Esophagus (tissue), 2 donors: ENCODE results near the gene PPCS. TPM values are rescaled to one million over a fixed set of nuclear protein-coding genes. Genes with fewer than 3 reads are reported as not detected.

Source experiments
- H3K27ac ChIP-seq, 2 donors: one replicate each; pipeline ENCODE4 v1.5.1; 2013; ENCODE audit warnings: low read depth in 2 of 2, mild to moderate bottlenecking in 2 of 2, inconsistent platforms in 1 of 2, low read length in 1 of 2, moderate library complexity in 1 of 2
- H3K27me3 ChIP-seq, 2 donors: one replicate each; pipeline ENCODE4 v1.6.1; 2013; ENCODE audit warnings: low read length in 2 of 2, control low read depth in 1 of 2, mild to moderate bottlenecking in 1 of 2; ENCODE audit not compliant: insufficient read depth in 2 of 2, control insufficient read depth in 1 of 2
- H3K36me3 ChIP-seq, 2 donors: one replicate each; pipeline ENCODE4 v1.6.1; 2013; ENCODE audit warnings: low read length in 1 of 2; ENCODE audit not compliant: control insufficient read depth in 2 of 2, insufficient read depth in 2 of 2
- H3K4me1 ChIP-seq, 2 donors: one replicate each; pipeline ENCODE4 v1.6.1; 2013; ENCODE audit warnings: low read length in 1 of 2; ENCODE audit not compliant: control insufficient read depth in 2 of 2, insufficient read depth in 2 of 2
- H3K4me3 ChIP-seq, 2 donors: one replicate each; pipeline ENCODE4 v1.5.1; 2013; ENCODE audit warnings: low read length in 2 of 2, mild to moderate bottlenecking in 2 of 2, low read depth in 1 of 2, moderate library complexity in 1 of 2
- H3K9me3 ChIP-seq, 2 donors: one replicate each; pipeline ENCODE4 v1.6.1; 2013; ENCODE audit warnings: mild to moderate bottlenecking in 2 of 2, low read depth in 1 of 2, low read length in 1 of 2, moderate library complexity in 1 of 2; ENCODE audit not compliant: control insufficient read depth in 2 of 2, insufficient read depth in 1 of 2
- WGBS, 2 donors: extraction: QIAGEN DNeasy Blood & Tissue Kit; methylation state at CpG; one replicate each; pipeline ENCODE4 v1.1.7; 2013; 5-methylcytosine and 5-hydroxymethylcytosine counted together
- polyA plus RNA-seq, 2 donors: library from polyadenylated mRNA; stranded (reverse); fragments of 200-250 nt; gene quantifications; one replicate each; pipeline ENCODE4 v1.2.3, GENCODE V29; 2013
- donor health status: healthy with polysubstance abuse.
- donor health status: Bipolar disorder and iron deficiency.

Gene PPCS
- 100 to 1,000 TPM in 1 of 2 donors, 10 to 100 TPM in 1; 68.4 to 157 TPM for polyA plus RNA-seq

GRCh38 chr1:42456010-42456753 lies at the start of gene PPCS, which contains the start of gene ZMYND12:
TSS of gene PPCS (plus strand) at chr1:42456543. CDS start at chr1:42456566, 23 bp downstream.
TSS of gene ZMYND12 (minus strand) at chr1:42456022. CDS start at chr1:42455997, 25 bp downstream.
- H3K36me3 ChIP-seq = peaks cover 3 to 8% of the 10 kb centered on the region in 2 donors
- H3K4me1 ChIP-seq = peaks cover 0 to 3% of the 10 kb centered on the region in 2 donors
- H3K4me3 ChIP-seq = peak within 1 kb of the TSS; percentile 85 to 89
- no peaks in the 10 kb centered on the region for H3K27me3 ChIP-seq
- no peaks in the 10 kb centered on the region for H3K9me3 ChIP-seq
- peak within 1 kb of the TSS; percentile 92 to 97 for H3K27ac ChIP-seq
- WGBS, 2 donors = 0 to 1% methylated on average over 66 of the region's 66 CpGs

DNA sequence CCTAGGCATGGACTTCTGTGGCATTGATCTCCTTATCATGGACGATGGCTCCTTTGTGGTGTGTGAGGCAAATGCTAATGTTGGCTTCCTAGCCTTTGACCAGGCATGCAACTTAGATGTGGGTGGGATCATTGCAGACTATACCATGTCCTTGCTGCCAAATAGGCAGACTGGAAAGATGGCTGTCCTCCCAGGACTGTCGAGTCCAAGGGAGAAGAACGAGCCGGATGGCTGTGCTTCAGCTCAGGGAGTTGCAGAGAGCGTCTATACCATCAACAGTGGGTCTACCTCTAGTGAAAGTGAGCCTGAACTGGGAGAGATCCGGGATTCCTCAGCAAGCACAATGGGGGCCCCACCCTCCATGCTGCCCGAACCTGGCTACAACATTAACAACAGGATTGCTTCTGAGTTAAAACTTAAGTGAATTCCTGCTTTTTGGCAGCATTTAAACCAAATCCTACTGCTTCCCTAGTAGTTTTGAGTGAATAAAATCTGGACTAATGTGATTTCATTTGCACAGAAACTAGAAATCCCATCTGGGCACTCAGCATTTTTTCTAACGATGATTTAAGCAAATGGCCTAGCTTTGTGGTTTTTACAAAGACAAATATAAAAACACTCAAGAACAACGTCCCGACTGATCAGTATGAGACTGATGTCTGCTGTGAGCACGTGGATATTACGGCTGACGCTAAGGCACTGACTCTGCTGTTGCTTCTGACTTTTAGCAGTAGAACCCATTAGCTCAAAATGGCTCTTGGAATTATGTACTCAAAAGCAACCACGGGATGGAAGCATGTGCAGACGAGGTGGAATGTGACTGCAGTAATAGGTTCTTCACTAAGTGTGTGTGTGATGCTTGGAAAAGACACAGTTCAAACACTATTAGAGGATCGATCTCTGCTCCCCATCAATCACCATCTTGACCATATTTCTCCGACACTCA lies 41.5 kb upstream of the PPCS start:
- Histone ChIP-seq H3K27ac (no peak overlapping the region), H3K4me3 (no peak overlapping the region), H3K27me3 (no peaks in the 10 kb centered on the region), H3K4me1 (peaks cover 0 to 3% of the 10 kb centered on the region in 2 donors), H3K36me3 (no peaks in the 10 kb centered on the region), H3K9me3 (no peaks in the 10 kb centered on the region)
- 90% methylated on average over 17 of the region's 17 CpGs for WGBS, 2 donors

GRCh38 chr1:42417166-42417565 lies 39.2 kb upstream of the PPCS start:
- H3K9me3 ChIP-seq = no peaks in the 10 kb centered on the region
- WGBS, 2 donors = 49 to 86% methylated on average over 3 of the region's 3 CpGs
- peaks cover 0 to 3% of the 10 kb centered on the region in 2 donors for H3K4me1 ChIP-seq
- no peaks in the 10 kb centered on the region for H3K27me3 ChIP-seq
- no peak overlapping the region for H3K4me3 ChIP-seq
- no peaks in the 10 kb centered on the region for H3K36me3 ChIP-seq
- H3K27ac ChIP-seq = no peak overlapping the region

DNA sequence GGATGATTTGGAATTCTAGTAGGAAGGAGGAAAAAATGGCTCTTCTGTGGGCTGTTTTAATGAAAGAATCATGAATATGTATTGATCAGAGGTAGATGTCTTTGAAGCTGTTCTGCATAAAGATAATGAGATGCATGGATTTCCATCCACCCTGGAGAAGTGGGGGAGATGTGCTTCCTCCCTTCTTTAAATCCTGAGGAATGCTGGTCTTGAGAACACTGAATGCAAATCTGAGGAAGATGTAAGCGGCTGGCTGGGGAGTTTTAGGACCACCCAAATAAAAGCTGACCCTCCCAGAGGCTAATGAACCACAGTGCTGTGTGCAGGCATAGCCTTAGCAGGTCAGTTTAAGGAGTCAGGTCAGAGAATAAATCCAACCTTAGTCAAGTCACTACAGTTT lies 37.8 kb upstream of the PPCS start:
- no peaks in the 10 kb centered on the region for H3K27me3 ChIP-seq
- peaks cover 0 to 3% of the 10 kb centered on the region in 2 donors for H3K4me1 ChIP-seq
- no peaks in the 10 kb centered on the region for H3K9me3 ChIP-seq
- H3K4me3 ChIP-seq = no peak overlapping the region
- WGBS, 2 donors = 78 to 95% methylated on average over 1 of the region's 1 CpG
- no peak overlapping the region for H3K27ac ChIP-seq
- no peaks in the 10 kb centered on the region for H3K36me3 ChIP-seq

GRCh38 chr1:42419126-42419821 lies 37.1 kb upstream of the PPCS start:
- H3K27me3 ChIP-seq = no peaks in the 10 kb centered on the region
- H3K4me3 ChIP-seq = no peak overlapping the region
- no peaks in the 10 kb centered on the region for H3K36me3 ChIP-seq
- WGBS, 2 donors = 50 to 69% methylated on average over 5 of the region's 5 CpGs
- H3K27ac ChIP-seq = peak overlapping the region in 1 of 2 donors; percentile 9
- H3K4me1 ChIP-seq = peaks cover 0 to 3% of the 10 kb centered on the region in 2 donors
- H3K9me3 ChIP-seq = no peaks in the 10 kb centered on the region

DNA sequence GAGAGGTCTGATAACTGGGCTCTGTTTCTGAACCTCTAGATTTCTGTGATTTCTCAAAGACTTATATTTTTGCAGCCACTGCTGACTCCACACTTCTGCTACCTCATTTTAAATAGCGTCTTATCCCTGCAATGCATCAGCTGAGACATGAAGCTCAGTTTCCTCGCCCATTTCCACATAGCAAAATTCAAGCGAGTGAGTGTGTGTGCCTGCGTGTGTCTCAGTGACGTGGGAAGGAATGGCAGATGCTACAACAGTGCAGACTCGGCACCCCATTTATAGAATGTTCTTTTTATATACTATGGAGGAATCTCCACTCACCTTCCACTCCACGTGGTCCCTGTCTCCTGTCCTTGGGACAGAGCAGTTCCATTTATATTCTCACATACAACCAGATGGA lies 36.2 kb upstream of the PPCS start:
- whole genome bisulfite sequencing, 2 donors = 83 to 86% methylated on average over 7 of the region's 7 CpGs
- H3K27ac ChIP-seq = no peak overlapping the region
- no peaks in the 10 kb centered on the region for H3K27me3 ChIP-seq
- no peaks in the 10 kb centered on the region for H3K9me3 ChIP-seq
- peaks cover 0 to 3% of the 10 kb centered on the region in 2 donors for H3K4me1 ChIP-seq
- H3K4me3 ChIP-seq = no peak overlapping the region
- no peaks in the 10 kb centered on the region for H3K36me3 ChIP-seq

GRCh38 chr1:42420911-42421585 lies 35.3 kb upstream of the PPCS start:
- Histone ChIP-seq H3K9me3 (no peaks in the 10 kb centered on the region), H3K27ac (no peak overlapping the region), H3K4me1 (peaks cover 0 to 3% of the 10 kb centered on the region in 2 donors), H3K4me3 (no peak overlapping the region), H3K36me3 (no peaks in the 10 kb centered on the region), H3K27me3 (no peaks in the 10 kb centered on the region)
- WGBS, 2 donors = 14 to 15% methylated on average over 10 of the region's 10 CpGs

DNA sequence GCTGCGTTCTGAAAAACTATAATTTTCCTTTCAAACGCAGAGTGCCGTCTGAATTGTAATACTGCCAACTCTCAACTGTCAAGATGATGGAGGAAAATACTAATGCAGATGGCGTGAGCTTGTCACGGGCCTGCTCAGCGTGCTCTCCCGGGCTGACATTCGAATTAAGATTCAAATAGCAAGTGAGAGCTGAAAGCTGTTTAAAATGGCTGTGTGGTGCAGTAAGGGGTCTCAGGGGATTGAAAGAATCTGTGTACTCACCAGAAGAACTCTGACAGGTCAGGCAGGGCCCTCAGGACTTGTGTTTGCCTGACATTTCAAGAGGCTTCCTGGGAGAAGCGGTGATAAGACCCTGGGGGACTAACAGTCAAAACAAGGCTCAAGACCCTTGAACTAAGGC lies 33.6 kb upstream of the PPCS start:
- Histone ChIP-seq H3K4me1 (peaks cover 0 to 3% of the 10 kb centered on the region in 2 donors), H3K27ac (no peak overlapping the region), H3K36me3 (no peaks in the 10 kb centered on the region), H3K27me3 (no peaks in the 10 kb centered on the region), H3K9me3 (no peaks in the 10 kb centered on the region), H3K4me3 (no peak overlapping the region)
- 72 to 75% methylated on average over 9 of the region's 9 CpGs for WGBS, 2 donors

- no peaks in the 10 kb centered on the region for H3K9me3 ChIP-seq
- no peaks in the 10 kb centered on the region for H3K36me3 ChIP-seq
- WGBS, 2 donors = 86 to 89% methylated on average over 3 of the region's 3 CpGs
- H3K4me1 ChIP-seq = peaks cover 0 to 3% of the 10 kb centered on the region in 2 donors
- no peak overlapping the region for H3K27ac ChIP-seq
- no peak overlapping the region for H3K4me3 ChIP-seq
- H3K27me3 ChIP-seq = no peaks in the 10 kb centered on the region
Measured at GRCh38 chr1:42423681-42424080, 32.7 kb upstream of the PPCS start.
